Epithelial cell of proximal tubule (primary cell): Measurements from ENCODE around the gene PHETA1. TPM values are rescaled to one million over a fixed set of nuclear protein-coding genes. Genes with fewer than 3 reads are reported as not detected.
A peak's percentile ranks its signal among the peaks of the same experiment; 100 is the strongest.

Experiments used
- DNase-seq: peaks from one replicate; pipeline ENCODE4 v3.0.0-alpha.2; 2011; ENCODE audit warnings: low read depth
- H3K4me3 ChIP-seq: 2 replicates; pipeline ENCODE4 v1.5.1; 2011; ENCODE audit warnings: low read depth, mild to moderate bottlenecking, low read length
- total RNA-seq: library from RNA; depleted of rRNA; stranded (reverse); fragments of >200 nt; gene quantifications from 2 replicates; pipeline ENCODE4 v1.2.3, GENCODE V29; 2015
- TF ChIP-seq, protein P1 (sequence below): conservative IDR thresholded peaks from 2 replicates; pipeline ENCODE4 v1.5.1; 2012; ENCODE audit warnings: low read depth, mild to moderate bottlenecking, low read length

The PHETA1 gene
- total RNA-seq, 1 donor from 2014 or later = 28.7 TPM

DNA sequence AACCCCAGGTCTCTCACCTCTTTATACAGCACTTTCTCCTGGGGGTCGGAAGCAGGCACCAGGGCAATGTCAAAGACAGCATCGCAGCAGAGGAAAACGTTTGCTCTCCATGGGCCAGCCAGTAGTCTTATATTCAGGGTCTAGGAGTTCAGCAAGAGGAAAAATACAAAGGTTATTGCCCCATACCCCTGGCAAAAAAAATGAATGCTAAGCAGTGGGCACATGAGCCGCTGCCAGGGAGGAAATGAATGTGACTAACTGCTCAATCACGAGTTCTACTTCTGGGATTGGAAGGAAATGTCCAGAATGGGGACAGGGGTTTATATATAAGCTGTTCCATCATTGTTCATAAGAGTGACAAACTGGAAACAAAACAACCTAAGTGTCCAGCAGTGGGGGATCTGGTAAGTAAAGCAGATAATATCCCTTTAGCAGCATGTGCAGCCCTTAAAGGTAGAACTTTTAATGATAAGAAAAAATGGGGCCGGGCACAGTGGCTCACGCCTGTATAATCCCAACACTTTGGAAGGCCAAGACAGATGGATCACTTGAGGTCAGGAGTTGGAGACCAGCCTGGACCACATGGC is 53.8 kb downstream of the PHETA1 start:
- no peak overlapping the region for H3K4me3 ChIP-seq
- no peak for DNase-seq
- TF ChIP-seq, protein P1, sequence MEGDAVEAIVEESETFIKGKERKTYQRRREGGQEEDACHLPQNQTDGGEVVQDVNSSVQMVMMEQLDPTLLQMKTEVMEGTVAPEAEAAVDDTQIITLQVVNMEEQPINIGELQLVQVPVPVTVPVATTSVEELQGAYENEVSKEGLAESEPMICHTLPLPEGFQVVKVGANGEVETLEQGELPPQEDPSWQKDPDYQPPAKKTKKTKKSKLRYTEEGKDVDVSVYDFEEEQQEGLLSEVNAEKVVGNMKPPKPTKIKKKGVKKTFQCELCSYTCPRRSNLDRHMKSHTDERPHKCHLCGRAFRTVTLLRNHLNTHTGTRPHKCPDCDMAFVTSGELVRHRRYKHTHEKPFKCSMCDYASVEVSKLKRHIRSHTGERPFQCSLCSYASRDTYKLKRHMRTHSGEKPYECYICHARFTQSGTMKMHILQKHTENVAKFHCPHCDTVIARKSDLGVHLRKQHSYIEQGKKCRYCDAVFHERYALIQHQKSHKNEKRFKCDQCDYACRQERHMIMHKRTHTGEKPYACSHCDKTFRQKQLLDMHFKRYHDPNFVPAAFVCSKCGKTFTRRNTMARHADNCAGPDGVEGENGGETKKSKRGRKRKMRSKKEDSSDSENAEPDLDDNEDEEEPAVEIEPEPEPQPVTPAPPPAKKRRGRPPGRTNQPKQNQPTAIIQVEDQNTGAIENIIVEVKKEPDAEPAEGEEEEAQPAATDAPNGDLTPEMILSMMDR = no peak

- H3K4me3 ChIP-seq = no peak overlapping the region
- TF ChIP-seq, protein P1 = peak; percentile 94
- peak; percentile 2 for DNase-seq
These were observed 55.0 kb downstream of the PHETA1 start for GRCh38 chr12:111313833-111314259.

DNA sequence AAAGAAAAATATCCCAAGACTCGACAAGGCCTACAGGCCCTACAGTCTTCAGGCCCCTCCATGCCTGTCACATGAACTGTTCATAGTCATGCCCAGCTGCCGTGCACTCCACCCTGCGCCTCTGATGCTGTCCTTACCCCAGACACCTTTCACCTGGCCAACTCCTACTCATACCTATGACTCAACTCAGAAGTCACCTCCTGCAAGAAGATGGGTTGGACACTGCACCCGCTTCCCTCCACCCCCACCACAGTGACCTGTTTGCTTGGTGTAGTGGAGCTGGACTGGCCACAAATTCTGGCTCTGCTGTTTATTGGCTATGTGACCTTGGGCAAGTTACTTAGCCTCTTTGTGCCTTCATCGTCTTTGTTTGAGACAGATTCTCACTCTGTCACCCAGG is 56.2 kb downstream of the PHETA1 start:
- H3K4me3 ChIP-seq = no peak overlapping the region
- no peak for DNase-seq
- TF ChIP-seq, protein P1 = no peak

- TF ChIP-seq, protein P1 = no peak
- DNase-seq = no peak
- no peak overlapping the region for H3K4me3 ChIP-seq
These were observed 56.9 kb downstream of the PHETA1 start for GRCh38 chr12:111312016-111312415.

GRCh38 chr12:111311011-111311410 is 57.9 kb downstream of the PHETA1 start:
- TF ChIP-seq, protein P1 = no peak
- H3K4me3 ChIP-seq = no peak overlapping the region
- DNase-seq = no peak

Other genes starting within 250 kb of the PHETA1 start
- 34.0 and 59.6 TPM in 2 replicates for gene SH2B3, start 36.8 kb upstream of the PHETA1 start, total RNA-seq
- gene ATXN2, start 230.2 kb upstream of the PHETA1 start, total RNA-seq = 14.2 and 17.7 TPM in 2 replicates